ENCODE results near the gene ARMC10.
"Not testable (repeated sequence)": the region's sequence is repeated elsewhere in the genome, so short reads cannot be mapped to it uniquely, and the experiment has no call there.

GRCh38 chr7:103078226-103078625, 3.3 kb downstream of the ARMC10 start:
- not testable (repeated sequence) for TF ChIP-seq CTCF (IDR thresholded peaks at IDR 0.05 in 2 of 3, conservative IDR thresholded peaks at IDR 0.05 in 1 of 3; ENCODE audit: insufficient read depth in 2 of 3, low read depth in 1 of 3, low read length in 3 of 3); NFATC3 (IDR thresholded peaks at IDR 0.05); ZFX (CRISPR knock-in tag; IDR thresholded peaks at IDR 0.05); HCFC1 (IDR thresholded peaks at IDR 0.05; ENCODE audit: low read depth, low read length)

Measured in K562 (cell line).